ENCODE data around the gene FSHR. TPM values are rescaled to one million over a fixed set of nuclear protein-coding genes. Genes with fewer than 3 reads are reported as not detected.

Gene FSHR
- total RNA-seq, 1 experiment from 2014 or later: not detected

DNA sequence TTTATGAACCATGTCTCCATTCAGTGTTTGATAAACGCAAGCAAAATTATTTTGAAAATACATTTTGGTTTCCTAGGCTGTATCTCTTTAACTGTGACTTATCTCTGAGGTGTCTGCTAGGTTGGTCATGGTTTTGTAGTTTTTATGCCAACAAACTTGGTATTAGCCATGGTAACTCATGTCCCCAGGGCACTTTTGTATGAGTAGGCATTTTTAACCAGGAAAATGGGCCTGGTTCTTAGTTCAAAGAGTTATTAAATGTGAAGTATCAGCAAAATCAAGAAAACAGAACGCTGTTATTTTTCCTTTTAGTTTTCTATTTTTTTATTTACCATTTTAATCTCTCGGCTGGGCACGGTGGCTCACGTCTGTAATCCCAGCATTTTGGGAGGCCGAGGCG, 219.5 kb downstream of the FSHR start:
- H3K79me2 ChIP-seq (ENCODE audit: low read length): no peaks in the 10 kb centered on the region
- no peak overlapping the region for H3K27ac ChIP-seq (ENCODE audit: low read length)
- no peaks in the 10 kb centered on the region for H3K36me3 ChIP-seq (ENCODE audit: insufficient read depth, low read length)
- H3K4me3 ChIP-seq (ENCODE audit: low read length): no peak overlapping the region
- DNase-seq: no peak
- no peaks in the 10 kb centered on the region for H3K27me3 ChIP-seq (ENCODE audit: low read length)
- H3K9me2 ChIP-seq (replicated peaks; ENCODE audit: insufficient read depth, low read length): no peaks in the 10 kb centered on the region
- peaks cover 2% of the 10 kb centered on the region; the same call in 1 of the 2 replicates for H3K4me1 ChIP-seq (ENCODE audit: low read length)
- H3K9me3 ChIP-seq (ENCODE audit: low read length): no peaks in the 10 kb centered on the region
- H3K4me2 ChIP-seq (ENCODE audit: low read depth, low read length, poor library complexity, severe bottlenecking): no peak overlapping the region
- H4K20me1 ChIP-seq (ENCODE audit: insufficient read depth, low read depth, low read length): no peaks in the 10 kb centered on the region
- H2AFZ ChIP-seq (ENCODE audit: low read length): no peak overlapping the region
- no peak overlapping the region for H3K9ac ChIP-seq (ENCODE audit: low read length)

DNA sequence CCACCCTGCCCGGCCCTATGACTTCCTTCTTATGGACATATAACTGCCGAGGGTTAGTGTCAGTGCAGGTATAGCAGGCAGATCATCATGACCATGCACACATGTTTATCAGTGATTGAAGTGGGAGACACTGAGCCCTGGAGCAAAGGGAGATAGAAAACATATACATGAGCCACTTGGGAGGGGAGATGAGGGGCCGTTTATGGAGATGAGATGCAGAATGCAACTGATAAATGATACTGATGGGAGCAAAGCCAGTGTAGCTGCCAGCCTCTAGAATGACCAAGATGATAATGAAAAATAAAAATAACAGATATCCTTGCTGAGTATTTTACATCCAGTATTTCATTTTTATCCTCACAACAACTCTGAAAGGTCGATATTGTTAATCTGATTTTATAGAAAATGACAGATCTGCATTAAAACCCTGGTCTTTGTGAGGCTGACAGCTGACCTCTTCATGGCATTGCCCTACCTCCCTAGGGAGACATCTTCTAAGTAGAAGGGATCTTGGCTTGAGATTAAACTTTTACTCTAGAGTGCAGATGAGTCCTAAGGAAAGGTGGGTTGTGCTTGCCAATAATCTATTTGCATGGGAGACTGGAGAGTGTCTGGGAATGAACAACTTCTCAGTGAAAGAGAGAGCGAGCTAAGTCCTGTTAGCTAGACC, 220.4 kb downstream of the FSHR start:
- H3K4me3 ChIP-seq (ENCODE audit: low read length): no peak overlapping the region
- H3K79me2 ChIP-seq (ENCODE audit: low read length): no peaks in the 10 kb centered on the region
- H3K27ac ChIP-seq (ENCODE audit: low read length): no peak overlapping the region
- no peaks in the 10 kb centered on the region for H3K4me1 ChIP-seq (ENCODE audit: low read length)
- no peaks in the 10 kb centered on the region for H3K36me3 ChIP-seq (ENCODE audit: insufficient read depth, low read length)
- no peak for DNase-seq
- no peak overlapping the region for H3K9ac ChIP-seq (ENCODE audit: low read length)
- no peak overlapping the region for H3K4me2 ChIP-seq (ENCODE audit: low read depth, low read length, poor library complexity, severe bottlenecking)
- no peaks in the 10 kb centered on the region for H3K9me2 ChIP-seq (replicated peaks; ENCODE audit: insufficient read depth, low read length)
- H3K9me3 ChIP-seq (ENCODE audit: low read length): no peaks in the 10 kb centered on the region
- H4K20me1 ChIP-seq (ENCODE audit: insufficient read depth, low read depth, low read length): no peaks in the 10 kb centered on the region
- H2AFZ ChIP-seq (ENCODE audit: low read length): no peak overlapping the region
- no peaks in the 10 kb centered on the region for H3K27me3 ChIP-seq (ENCODE audit: low read length)

DNA sequence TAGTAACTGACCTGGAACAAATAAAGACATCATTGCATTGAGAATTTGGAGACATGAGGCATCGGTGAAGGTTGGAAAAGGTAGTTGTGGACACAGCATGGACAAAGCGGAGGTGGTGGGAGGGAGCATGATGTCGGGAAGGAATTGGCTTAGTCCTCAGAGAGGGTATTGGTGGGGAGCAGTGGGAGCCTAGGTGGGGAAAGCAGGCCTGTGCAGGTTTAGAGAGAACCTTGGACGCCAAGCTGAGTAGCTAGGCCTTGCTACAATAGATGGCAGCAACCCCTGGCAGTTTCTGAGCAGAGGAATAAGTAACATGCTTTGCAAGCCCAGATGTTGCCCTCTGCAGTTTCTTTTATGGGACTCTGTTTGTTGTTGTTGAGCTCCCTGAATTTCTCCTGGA, 221.6 kb downstream of the FSHR start:
- H4K20me1 ChIP-seq (ENCODE audit: insufficient read depth, low read depth, low read length): no peaks in the 10 kb centered on the region
- no peak overlapping the region for H3K4me2 ChIP-seq (ENCODE audit: low read depth, low read length, poor library complexity, severe bottlenecking)
- no peak overlapping the region for H2AFZ ChIP-seq (ENCODE audit: low read length)
- no peaks in the 10 kb centered on the region for H3K4me1 ChIP-seq (ENCODE audit: low read length)
- H3K9me2 ChIP-seq (replicated peaks; ENCODE audit: insufficient read depth, low read length): no peaks in the 10 kb centered on the region
- H3K9me3 ChIP-seq (ENCODE audit: low read length): no peaks in the 10 kb centered on the region
- no peaks in the 10 kb centered on the region for H3K36me3 ChIP-seq (ENCODE audit: insufficient read depth, low read length)
- DNase-seq: no peak
- no peaks in the 10 kb centered on the region for H3K79me2 ChIP-seq (ENCODE audit: low read length)
- H3K4me3 ChIP-seq (ENCODE audit: low read length): no peak overlapping the region
- H3K9ac ChIP-seq (ENCODE audit: low read length): no peak overlapping the region
- H3K27me3 ChIP-seq (ENCODE audit: low read length): no peaks in the 10 kb centered on the region
- no peak overlapping the region for H3K27ac ChIP-seq (ENCODE audit: low read length)

DNA sequence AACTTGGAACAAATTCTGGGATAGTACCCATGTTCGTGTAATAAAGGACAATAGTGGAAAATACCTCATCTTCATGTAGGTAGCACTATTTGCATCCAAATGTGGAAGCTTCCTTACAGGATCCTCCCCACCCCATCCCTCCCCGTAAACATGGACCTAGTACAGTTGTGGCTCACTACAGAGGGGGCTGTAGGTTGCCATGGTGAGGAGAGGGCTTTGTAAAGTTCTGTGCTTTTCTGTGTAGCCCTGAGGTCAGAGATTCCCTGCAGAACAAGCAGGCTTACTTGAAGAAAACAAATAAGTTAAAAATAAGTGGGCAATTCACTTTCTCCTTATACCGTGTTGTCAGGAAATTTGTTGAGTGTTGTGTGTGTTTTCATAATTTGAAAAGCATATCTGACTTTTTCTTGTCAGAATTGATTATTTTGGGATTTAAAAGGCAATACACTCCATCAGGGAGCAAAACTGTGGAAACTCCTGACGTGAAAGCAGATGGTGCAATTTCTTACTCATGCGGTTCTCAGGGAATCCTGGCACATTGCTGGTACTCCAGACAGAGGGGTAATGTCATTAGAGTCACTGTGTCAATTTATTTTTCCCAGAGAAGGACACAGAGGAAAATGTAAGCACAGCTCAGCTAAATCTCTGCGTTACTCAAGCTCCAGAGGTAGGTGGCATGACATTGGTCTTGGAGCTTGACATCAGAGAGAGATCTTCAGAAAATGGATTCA, 224.6 kb downstream of the FSHR start:
- Histone ChIP-seq H4K20me1 (ENCODE audit: insufficient read depth, low read depth, low read length) (no peaks in the 10 kb centered on the region), H2AFZ (ENCODE audit: low read length) (no peak overlapping the region), H3K27me3 (ENCODE audit: low read length) (no peaks in the 10 kb centered on the region), H3K4me3 (ENCODE audit: low read length) (no peak overlapping the region), H3K9ac (ENCODE audit: low read length) (no peak overlapping the region), H3K9me3 (ENCODE audit: low read length) (no peaks in the 10 kb centered on the region), H3K9me2 (replicated peaks; ENCODE audit: insufficient read depth, low read length) (no peaks in the 10 kb centered on the region), H3K4me1 (ENCODE audit: low read length) (no peaks in the 10 kb centered on the region), H3K36me3 (ENCODE audit: insufficient read depth, low read length) (no peaks in the 10 kb centered on the region), H3K4me2 (ENCODE audit: low read depth, low read length, poor library complexity, severe bottlenecking) (no peak overlapping the region), H3K79me2 (ENCODE audit: low read length) (no peaks in the 10 kb centered on the region), H3K27ac (ENCODE audit: low read length) (no peak overlapping the region)
- no peak for DNase-seq

DNA sequence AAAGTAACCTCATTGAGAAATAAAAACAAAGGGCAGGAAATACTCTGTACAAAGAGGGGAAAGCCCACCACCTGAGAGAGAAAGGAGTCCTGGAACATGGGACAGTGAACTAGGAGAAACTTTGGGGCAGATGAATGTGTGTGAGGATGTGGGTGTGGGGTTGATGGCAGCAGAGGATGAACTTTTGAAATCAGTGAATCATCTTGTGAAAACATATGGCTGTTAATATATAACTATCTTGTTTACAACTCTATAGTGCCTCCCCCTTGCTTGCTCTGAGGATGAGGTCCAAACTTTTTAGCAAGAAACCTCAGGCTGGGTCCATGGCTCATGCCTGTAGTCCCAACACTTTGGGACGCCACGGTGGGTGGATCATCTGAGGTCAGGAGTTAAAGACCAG, 227.0 kb downstream of the FSHR start:
- H3K4me2 ChIP-seq (ENCODE audit: low read depth, low read length, poor library complexity, severe bottlenecking): no peak overlapping the region
- no peaks in the 10 kb centered on the region for H3K27me3 ChIP-seq (ENCODE audit: low read length)
- H3K9me2 ChIP-seq (replicated peaks; ENCODE audit: insufficient read depth, low read length): no peaks in the 10 kb centered on the region
- H2AFZ ChIP-seq (ENCODE audit: low read length): no peak overlapping the region
- H3K36me3 ChIP-seq (ENCODE audit: insufficient read depth, low read length): no peaks in the 10 kb centered on the region
- H4K20me1 ChIP-seq (ENCODE audit: insufficient read depth, low read depth, low read length): no peaks in the 10 kb centered on the region
- no peak overlapping the region for H3K9ac ChIP-seq (ENCODE audit: low read length)
- no peak overlapping the region for H3K27ac ChIP-seq (ENCODE audit: low read length)
- no peak overlapping the region for H3K4me3 ChIP-seq (ENCODE audit: low read length)
- H3K9me3 ChIP-seq (ENCODE audit: low read length): no peaks in the 10 kb centered on the region
- no peaks in the 10 kb centered on the region for H3K79me2 ChIP-seq (ENCODE audit: low read length)
- no peak for DNase-seq
- no peaks in the 10 kb centered on the region for H3K4me1 ChIP-seq (ENCODE audit: low read length)

DNA sequence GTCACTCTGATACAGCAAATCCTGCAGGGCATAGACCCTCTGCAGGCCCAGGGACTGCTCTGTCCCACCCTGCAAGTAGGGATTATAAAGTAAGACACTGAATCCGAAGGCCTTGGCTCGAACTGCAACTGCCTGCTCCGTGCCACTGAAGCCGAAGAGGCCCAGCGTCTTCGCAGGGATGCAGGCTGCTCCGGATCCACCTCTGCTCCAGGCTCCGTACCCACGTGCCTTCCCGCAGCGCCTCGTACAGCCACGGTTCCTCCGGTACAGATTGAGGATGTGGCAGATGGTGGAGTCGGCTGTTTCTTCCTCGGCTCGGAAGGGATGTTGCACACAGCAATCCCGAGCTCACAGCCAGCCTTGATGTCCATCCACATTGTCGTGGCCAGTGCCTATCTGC, 238.4 kb downstream of the FSHR start:
- Histone ChIP-seq H3K79me2 (ENCODE audit: low read length) (no peaks in the 10 kb centered on the region), H3K9ac (ENCODE audit: low read length) (no peak overlapping the region), H3K9me3 (ENCODE audit: low read length) (no peaks in the 10 kb centered on the region), H2AFZ (ENCODE audit: low read length) (no peak overlapping the region), H3K27me3 (ENCODE audit: low read length) (no peaks in the 10 kb centered on the region), H3K4me2 (ENCODE audit: low read depth, low read length, poor library complexity, severe bottlenecking) (no peak overlapping the region), H4K20me1 (ENCODE audit: insufficient read depth, low read depth, low read length) (no peaks in the 10 kb centered on the region), H3K4me1 (ENCODE audit: low read length) (no peaks in the 10 kb centered on the region), H3K36me3 (ENCODE audit: insufficient read depth, low read length) (no peaks in the 10 kb centered on the region), H3K9me2 (replicated peaks; ENCODE audit: insufficient read depth, low read length) (no peaks in the 10 kb centered on the region), H3K27ac (ENCODE audit: low read length) (no peak overlapping the region), H3K4me3 (ENCODE audit: low read length) (no peak overlapping the region)
- no peak for DNase-seq

DNA sequence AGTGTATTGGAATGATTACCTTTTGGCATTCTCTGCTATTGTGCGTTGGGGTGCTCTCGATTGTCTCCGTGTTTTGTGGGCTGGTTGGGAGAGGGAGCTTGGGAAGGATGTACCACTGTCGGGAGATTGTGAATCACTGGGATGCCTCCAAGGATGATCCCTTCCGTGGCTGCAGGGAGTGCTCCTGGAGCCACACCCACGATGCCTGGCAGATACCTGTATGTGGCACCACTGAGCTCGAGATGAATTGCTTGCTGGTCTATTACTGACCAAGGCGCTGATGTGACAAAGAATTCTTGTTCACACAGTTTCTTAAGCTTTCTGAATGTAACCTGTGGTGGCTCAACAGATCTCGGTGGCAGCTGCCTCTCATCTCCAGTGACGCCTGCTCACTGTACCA, 239.1 kb downstream of the FSHR start:
- Histone ChIP-seq H3K4me3 (ENCODE audit: low read length) (no peak overlapping the region), H3K27ac (ENCODE audit: low read length) (no peak overlapping the region), H3K9me2 (replicated peaks; ENCODE audit: insufficient read depth, low read length) (no peaks in the 10 kb centered on the region), H3K9ac (ENCODE audit: low read length) (no peak overlapping the region), H4K20me1 (ENCODE audit: insufficient read depth, low read depth, low read length) (no peaks in the 10 kb centered on the region), H3K36me3 (ENCODE audit: insufficient read depth, low read length) (no peaks in the 10 kb centered on the region), H3K27me3 (ENCODE audit: low read length) (no peaks in the 10 kb centered on the region), H2AFZ (ENCODE audit: low read length) (no peak overlapping the region), H3K4me2 (ENCODE audit: low read depth, low read length, poor library complexity, severe bottlenecking) (no peak overlapping the region), H3K9me3 (ENCODE audit: low read length) (no peaks in the 10 kb centered on the region), H3K79me2 (ENCODE audit: low read length) (no peaks in the 10 kb centered on the region), H3K4me1 (ENCODE audit: low read length) (no peaks in the 10 kb centered on the region)
- no peak for DNase-seq

DNA sequence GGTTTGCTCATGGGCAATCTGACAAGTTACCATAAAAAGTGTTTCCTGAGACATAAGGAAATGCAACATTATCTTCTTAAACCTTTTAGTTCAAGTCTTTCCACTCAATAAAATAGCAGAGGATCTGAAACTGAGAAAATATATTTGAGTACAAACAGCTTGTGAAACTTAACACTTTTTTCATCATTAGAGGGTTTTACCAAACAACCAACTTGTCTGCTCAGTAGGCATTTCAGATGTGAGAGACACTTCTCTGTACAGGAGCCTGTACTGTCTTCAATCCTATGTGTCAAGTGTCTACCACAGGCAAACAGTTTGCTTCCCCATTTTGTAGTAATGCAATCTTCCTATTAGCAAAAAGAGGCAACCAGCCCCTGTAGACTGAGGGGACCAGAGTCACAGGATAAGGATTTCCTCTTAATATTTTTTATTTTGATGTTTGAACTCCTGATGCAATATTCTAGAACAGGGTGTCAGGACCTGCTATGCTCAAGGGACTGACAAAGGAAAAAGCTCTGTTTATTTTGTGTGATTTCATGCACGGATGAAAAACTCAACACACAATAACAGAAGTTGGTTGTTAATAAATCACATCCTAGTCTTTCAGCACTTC, 239.7 kb downstream of the FSHR start:
- H2AFZ ChIP-seq (ENCODE audit: low read length): no peak overlapping the region
- no peaks in the 10 kb centered on the region for H3K79me2 ChIP-seq (ENCODE audit: low read length)
- H3K4me2 ChIP-seq (ENCODE audit: low read depth, low read length, poor library complexity, severe bottlenecking): no peak overlapping the region
- no peak overlapping the region for H3K9ac ChIP-seq (ENCODE audit: low read length)
- H3K27me3 ChIP-seq (ENCODE audit: low read length): no peaks in the 10 kb centered on the region
- DNase-seq: no peak
- no peaks in the 10 kb centered on the region for H3K9me3 ChIP-seq (ENCODE audit: low read length)
- H3K27ac ChIP-seq (ENCODE audit: low read length): no peak overlapping the region
- no peaks in the 10 kb centered on the region for H3K9me2 ChIP-seq (replicated peaks; ENCODE audit: insufficient read depth, low read length)
- no peaks in the 10 kb centered on the region for H3K36me3 ChIP-seq (ENCODE audit: insufficient read depth, low read length)
- no peaks in the 10 kb centered on the region for H4K20me1 ChIP-seq (ENCODE audit: insufficient read depth, low read depth, low read length)
- H3K4me1 ChIP-seq (ENCODE audit: low read length): no peaks in the 10 kb centered on the region
- H3K4me3 ChIP-seq (ENCODE audit: low read length): no peak overlapping the region

Measured in Karpas-422 (cell line).